ENCODE data around the gene XIRP1.

DNA sequence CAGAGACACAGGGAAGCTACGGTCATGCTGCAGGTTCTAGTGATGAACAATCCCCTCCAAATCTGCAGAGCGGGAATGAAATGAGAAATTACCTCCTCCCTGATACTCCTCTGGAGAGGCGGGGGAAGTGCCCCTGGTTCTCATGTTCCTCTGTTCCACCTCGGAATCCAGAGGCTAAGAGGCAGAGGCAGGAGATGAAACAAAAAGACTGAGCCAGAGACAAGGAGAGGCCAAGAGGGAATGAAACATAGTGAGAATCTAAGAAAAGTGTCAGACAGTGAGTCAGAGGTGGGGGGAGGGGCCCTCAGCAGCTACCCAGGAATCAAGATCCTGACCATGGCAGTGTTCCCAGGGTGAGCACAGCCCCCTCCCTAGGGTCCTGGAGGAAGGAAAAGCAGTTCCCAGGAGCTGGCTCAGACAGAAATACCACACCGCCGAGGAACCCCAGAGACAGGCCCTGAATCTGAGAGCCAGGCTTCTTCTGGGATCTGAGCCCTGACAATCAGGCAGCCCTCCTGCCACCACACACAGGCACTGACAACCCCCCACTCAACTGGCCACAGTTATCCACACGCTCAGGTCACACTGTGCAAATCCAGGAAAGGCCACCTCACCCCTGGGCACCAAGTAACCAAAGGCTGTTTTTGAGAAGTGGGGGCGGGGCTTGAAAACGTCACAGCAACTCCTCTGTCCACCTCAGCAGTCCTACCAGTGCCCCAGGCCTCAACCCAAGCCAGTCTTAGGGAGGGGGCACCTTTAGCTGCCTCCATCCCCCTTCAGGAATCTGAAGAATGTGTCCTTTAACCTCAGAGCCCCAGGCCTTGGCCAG lies 41.4 kb downstream of the XIRP1 start:
- peak in 1 of 2 donors; percentile 43 for TF ChIP-seq POLR2A (IDR thresholded peaks at IDR 0.05)
- TF ChIP-seq, protein P1, sequence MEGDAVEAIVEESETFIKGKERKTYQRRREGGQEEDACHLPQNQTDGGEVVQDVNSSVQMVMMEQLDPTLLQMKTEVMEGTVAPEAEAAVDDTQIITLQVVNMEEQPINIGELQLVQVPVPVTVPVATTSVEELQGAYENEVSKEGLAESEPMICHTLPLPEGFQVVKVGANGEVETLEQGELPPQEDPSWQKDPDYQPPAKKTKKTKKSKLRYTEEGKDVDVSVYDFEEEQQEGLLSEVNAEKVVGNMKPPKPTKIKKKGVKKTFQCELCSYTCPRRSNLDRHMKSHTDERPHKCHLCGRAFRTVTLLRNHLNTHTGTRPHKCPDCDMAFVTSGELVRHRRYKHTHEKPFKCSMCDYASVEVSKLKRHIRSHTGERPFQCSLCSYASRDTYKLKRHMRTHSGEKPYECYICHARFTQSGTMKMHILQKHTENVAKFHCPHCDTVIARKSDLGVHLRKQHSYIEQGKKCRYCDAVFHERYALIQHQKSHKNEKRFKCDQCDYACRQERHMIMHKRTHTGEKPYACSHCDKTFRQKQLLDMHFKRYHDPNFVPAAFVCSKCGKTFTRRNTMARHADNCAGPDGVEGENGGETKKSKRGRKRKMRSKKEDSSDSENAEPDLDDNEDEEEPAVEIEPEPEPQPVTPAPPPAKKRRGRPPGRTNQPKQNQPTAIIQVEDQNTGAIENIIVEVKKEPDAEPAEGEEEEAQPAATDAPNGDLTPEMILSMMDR (IDR thresholded peaks at IDR 0.05), result no peak

Measured in thyroid gland (tissue), 4 donors.